HTERT RPE-1 (cell line): ENCODE data around the gene ACKR2.
"Not testable (repeated sequence)": the region's sequence is repeated elsewhere in the genome, so short reads cannot be mapped to it uniquely, and the experiment has no call there.

Source experiments
- in situ Hi-C: fragments of 300-500 bp; cut with MboI; formaldehyde crosslinking; loops from 4 replicates; pipeline ENCODE4 v1.14.3; 2020; ENCODE audit warnings: low sequenced_read_pairs

Gene ACKR2

GRCh38 chr3:42855219-42855546 is 45.9 kb downstream of the ACKR2 start:
- in situ Hi-C loops, result no loop called here

GRCh38 chr3:42855547-42856380 is 46.5 kb downstream of the ACKR2 start:
- in situ Hi-C loops, result no loop called here

- in situ Hi-C loops, result no loop called here
These were observed 47.3 kb downstream of the ACKR2 start for GRCh38 chr3:42856544-42856943.

- in situ Hi-C loops, result no loop called here
These were observed 55.2 kb downstream of the ACKR2 start for GRCh38 chr3:42864321-42864950.

GRCh38 chr3:42865256-42865655 is 56.0 kb downstream of the ACKR2 start:
- in situ Hi-C loops, result no loop called here

GRCh38 chr3:42867138-42867537 is 57.9 kb downstream of the ACKR2 start:
- in situ Hi-C loops, result no loop called here

- in situ Hi-C loops, result no loop called here
These were observed 59.6 kb downstream of the ACKR2 start for GRCh38 chr3:42868841-42869240.

- in situ Hi-C loops, result no loop called here
These were observed 62.4 kb downstream of the ACKR2 start for GRCh38 chr3:42871592-42872196.

- in situ Hi-C loops, result no loop called here
These were observed 63.5 kb downstream of the ACKR2 start for GRCh38 chr3:42872718-42873117.

GRCh38 chr3:42873221-42873982 is 64.2 kb downstream of the ACKR2 start:
- in situ Hi-C loops, result no loop called here

- in situ Hi-C loops, result no loop called here
These were observed 65.5 kb downstream of the ACKR2 start for GRCh38 chr3:42874749-42875148.

GRCh38 chr3:42875325-42876151 is 66.3 kb downstream of the ACKR2 start, which contains the start of gene CYP8B1:
Gene CYP8B1 (minus strand): TSS chr3:42875879. CDS start chr3:42875816, 63 bp downstream.
- in situ Hi-C loops, result no loop called here

- in situ Hi-C loops, result no loop called here
These were observed 67.2 kb downstream of the ACKR2 start for GRCh38 chr3:42876401-42876800.

GRCh38 chr3:42876940-42877720 is 67.9 kb downstream of the ACKR2 start:
- in situ Hi-C loops, result no loop called here

- in situ Hi-C loops, result no loop called here
These were observed 68.6 kb downstream of the ACKR2 start for GRCh38 chr3:42877881-42878280.

GRCh38 chr3:42880183-42880582 is 70.9 kb downstream of the ACKR2 start:
- in situ Hi-C loops, result no loop called here

- in situ Hi-C loops, result no loop called here
These were observed 71.6 kb downstream of the ACKR2 start for GRCh38 chr3:42880601-42881451.

GRCh38 chr3:42883251-42883930 is 74.1 kb downstream of the ACKR2 start:
- in situ Hi-C loops, result not testable (repeated sequence)
